ENCODE data around the gene TRIM3.

GRCh38 chr11:6440906-6441358 lies 32.8 kb downstream of the TRIM3 start, which contains the start of gene HPX:
- no peak for TF ChIP-seq ZFP30 (CRISPR knock-in tag; IDR thresholded peaks at IDR 0.05)
- TF ChIP-seq, protein P1, sequence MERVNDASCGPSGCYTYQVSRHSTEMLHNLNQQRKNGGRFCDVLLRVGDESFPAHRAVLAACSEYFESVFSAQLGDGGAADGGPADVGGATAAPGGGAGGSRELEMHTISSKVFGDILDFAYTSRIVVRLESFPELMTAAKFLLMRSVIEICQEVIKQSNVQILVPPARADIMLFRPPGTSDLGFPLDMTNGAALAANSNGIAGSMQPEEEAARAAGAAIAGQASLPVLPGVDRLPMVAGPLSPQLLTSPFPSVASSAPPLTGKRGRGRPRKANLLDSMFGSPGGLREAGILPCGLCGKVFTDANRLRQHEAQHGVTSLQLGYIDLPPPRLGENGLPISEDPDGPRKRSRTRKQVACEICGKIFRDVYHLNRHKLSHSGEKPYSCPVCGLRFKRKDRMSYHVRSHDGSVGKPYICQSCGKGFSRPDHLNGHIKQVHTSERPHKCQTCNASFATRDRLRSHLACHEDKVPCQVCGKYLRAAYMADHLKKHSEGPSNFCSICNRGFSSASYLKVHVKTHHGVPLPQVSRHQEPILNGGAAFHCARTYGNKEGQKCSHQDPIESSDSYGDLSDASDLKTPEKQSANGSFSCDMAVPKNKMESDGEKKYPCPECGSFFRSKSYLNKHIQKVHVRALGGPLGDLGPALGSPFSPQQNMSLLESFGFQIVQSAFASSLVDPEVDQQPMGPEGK (CRISPR knock-in tag; IDR thresholded peaks at IDR 0.05; ENCODE audit: borderline replicate concordance): no peak
- TF ChIP-seq ZNF8 (CRISPR knock-in tag; IDR thresholded peaks at IDR 0.05): no peak
- TF ChIP-seq BACH2 (CRISPR knock-in tag; IDR thresholded peaks at IDR 0.05; ENCODE audit: borderline replicate concordance): no peak
- TF ChIP-seq POU6F1 (CRISPR knock-in tag; IDR thresholded peaks at IDR 0.05; ENCODE audit: borderline replicate concordance, low read depth): no peak
- TF ChIP-seq CSDC2 (CRISPR knock-in tag; IDR thresholded peaks at IDR 0.05): no peak
- TF ChIP-seq ESRRG (CRISPR knock-in tag; IDR thresholded peaks at IDR 0.05): no peak
- TF ChIP-seq RARB (CRISPR knock-in tag; IDR thresholded peaks at IDR 0.05): no peak
- TF ChIP-seq ZNF70 (CRISPR knock-in tag; IDR thresholded peaks at IDR 0.05): no peak
- no peak for TF ChIP-seq ZC3H10 (CRISPR knock-in tag; IDR thresholded peaks at IDR 0.05)
- TF ChIP-seq ISL1 (CRISPR knock-in tag; IDR thresholded peaks at IDR 0.05): no peak
- TF ChIP-seq ZNF565 (CRISPR knock-in tag; conservative IDR thresholded peaks at IDR 0.05; ENCODE audit: low read depth): no peak
- no peak for TF ChIP-seq OSR1 (CRISPR knock-in tag; IDR thresholded peaks at IDR 0.05)
- TF ChIP-seq ARNTL (CRISPR knock-in tag; IDR thresholded peaks at IDR 0.05; ENCODE audit: borderline replicate concordance, low read depth): no peak

Data from SK-N-SH treated with all-trans-retinoic acid at 6 μM for 48 hours (cell line).